Hematopoietic multipotent progenitor cell (in vitro differentiated cells): ENCODE data around the gene SMOC2. TPM values are rescaled to one million over a fixed set of nuclear protein-coding genes. Genes with fewer than 3 reads are reported as not detected.
"Not testable (repeated sequence)": the region's sequence is repeated elsewhere in the genome, so short reads cannot be mapped to it uniquely, and the experiment has no call there.

Experiments
- DNase-seq, 3 donors: peaks; one replicate each; pipeline ENCODE4 v3.0.0-alpha.2; 2011 to 2015; ENCODE audit warnings: low read depth in 2 of 3, low spot score in 2 of 3
- total RNA-seq: library from RNA; depleted of rRNA; stranded (reverse); fragments of >200 nt; gene quantifications from one replicate; pipeline ENCODE4 v1.2.3, GENCODE V29; 2012

Gene SMOC2
- total RNA-seq, 1 donor: under 0.01 TPM

DNA sequence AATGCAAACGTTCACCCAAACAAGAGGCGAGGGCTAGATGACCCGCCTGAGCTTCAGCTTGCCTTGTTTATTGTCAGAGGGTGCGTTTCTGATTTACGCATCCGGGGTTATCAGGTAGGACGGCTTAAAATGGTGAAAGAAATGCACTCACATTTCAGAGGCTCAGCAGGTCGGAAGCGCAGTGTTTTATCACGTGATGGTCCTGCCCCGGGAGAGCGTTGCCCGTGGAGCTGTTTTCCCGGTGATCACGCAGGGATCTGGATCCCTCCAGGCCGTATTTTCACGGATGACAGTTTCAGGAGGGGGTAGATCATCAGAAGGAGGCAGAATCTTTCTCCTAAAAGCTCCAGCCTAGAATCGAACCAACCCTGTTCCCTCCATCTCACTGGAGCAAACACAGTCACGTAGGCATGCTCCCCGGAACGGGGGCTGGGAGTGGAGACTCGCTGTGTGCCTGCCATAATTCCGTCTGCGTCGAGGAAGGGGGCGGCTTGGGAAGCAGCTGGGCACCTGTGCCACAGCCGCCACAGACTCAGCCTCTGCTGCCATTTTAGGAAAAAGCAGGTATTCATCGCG is 121.7 kb downstream of the SMOC2 start:
- DNase-seq: no peak

DNA sequence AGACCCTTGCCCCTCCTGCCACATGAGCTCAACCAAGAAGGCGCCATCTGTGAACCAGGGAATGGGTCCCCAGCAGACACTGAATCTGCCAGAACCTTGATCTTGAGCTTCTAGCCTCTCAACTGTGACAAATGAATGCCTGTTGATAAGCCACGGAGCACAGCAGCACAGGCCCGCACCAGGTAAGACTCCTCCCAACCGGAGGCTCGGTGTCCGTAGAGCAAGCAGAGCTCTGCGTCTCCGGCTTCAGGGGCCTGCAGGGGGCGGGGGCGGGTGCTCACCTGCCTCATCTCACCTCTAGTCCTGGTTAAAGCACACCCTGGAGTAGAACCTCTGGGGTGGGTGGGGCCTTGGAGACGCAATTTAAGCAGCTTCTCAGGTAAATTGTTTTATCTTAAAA is 122.7 kb downstream of the SMOC2 start:
- DNase-seq: no peak

DNA sequence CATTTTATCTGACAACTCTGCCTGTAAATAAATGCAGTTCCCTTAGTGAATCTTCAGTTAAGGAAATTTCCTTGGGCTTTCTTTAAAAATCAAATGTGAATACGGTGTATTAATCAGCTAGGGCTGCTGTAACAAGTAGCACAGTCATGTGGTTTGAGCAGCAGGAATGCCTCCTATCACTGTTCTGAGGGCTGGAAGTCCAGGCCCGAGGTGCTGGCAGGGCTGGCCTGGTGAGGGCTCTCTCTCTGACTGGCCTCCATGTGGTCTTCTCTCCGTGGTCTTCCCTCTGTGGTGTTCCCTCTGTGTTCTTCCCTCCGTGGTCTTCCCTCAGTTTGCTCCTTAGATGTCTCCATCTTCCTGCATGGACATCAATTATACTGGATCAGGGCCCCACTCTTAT is 124.1 kb downstream of the SMOC2 start:
- no peak for DNase-seq

DNA sequence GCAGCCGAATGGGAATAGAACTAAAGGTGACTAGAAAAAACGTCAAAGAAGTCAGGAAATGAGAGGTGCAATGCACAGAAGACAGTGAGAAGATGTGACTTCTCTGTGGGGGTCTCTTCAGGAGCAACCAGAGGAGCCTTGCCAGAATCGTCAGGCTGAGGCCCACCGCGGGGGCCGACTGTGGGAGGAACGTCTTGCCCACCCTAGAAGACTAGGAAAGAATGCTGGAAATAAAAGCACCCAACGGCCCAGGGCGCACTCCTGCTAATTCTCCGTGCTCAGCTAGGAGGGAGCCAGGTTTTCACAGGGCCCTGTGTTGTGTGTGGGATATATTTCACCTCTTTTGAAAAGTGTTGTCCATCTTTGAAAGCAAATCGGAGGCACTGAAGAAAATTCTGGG is 129.2 kb downstream of the SMOC2 start:
- DNase-seq: no peak

DNA sequence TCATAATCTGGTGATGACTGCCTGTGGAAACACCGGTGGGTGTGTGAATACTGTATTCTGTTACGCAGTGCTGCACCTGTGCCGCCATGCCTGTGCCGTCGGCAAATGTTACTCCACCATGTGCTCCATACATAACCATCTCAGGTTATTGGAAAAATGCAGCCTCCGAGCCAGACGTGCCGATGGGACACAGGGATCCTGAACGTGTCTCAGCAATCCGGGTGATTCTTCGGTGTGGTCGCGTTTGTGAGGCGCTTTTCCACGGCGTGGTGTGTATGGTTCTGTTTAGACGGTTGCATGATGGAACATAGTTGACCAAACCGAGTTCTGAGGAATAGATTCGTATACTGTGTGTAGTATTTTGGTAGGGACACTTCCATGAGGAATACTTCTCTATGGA is 130.3 kb downstream of the SMOC2 start:
- no peak for DNase-seq

DNA sequence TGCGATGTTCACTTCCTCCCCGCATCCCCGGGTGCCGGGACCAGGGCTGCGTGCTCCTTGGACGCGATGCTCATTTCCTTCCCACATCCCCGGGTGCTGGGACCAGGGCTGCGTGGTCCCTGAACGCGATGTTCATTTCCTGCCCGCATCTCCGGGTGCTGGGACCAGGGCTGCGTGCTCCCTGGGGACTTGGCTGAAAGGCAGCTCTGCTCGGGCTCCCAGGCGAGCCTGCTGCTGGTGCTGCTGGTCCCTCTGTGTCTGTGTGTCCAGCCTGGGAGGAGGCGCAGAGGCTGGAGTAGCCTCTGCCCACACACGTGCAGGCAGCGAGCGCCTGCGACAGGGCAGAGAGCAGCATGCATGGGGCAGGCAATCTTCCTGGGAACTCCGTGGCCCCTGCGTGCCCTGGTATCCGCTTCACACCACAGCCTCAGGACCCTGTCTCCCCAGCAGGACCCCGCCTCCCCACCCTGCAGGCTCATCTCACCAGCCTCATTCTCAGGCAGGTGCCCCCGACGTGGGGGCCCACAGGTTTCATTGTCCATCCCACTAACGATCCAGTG is 132.4 kb downstream of the SMOC2 start:
- not testable (repeated sequence) for DNase-seq

DNA sequence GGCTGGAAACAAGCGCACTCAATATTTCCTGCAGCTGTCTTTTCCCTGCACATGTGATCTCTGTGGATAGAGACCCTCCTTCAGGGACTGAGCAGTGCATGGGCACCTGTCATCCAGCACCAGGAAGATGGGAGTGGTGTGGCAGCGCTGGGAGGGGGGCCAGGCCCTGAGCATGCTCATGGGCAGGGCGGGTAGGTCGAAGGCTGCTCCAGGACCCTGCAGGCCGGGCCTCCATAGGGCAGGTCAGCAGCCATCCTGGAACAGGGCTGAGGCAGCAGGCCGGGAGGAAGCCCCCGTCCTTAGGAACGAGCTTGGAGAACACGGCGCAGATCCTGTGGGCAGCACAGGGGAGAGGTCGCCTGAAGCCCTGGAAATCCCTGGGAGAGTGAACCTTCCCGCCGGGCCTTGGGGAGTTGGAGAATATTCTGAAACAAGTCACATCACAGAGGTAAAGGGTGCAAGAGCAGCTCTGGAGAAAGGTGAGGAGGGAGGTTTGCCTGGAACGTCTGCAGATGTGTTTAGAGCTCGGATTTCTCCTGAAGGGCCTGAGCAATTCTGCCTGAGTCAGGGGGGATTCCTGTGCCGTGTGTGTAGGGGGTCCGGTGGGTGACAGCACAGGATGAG is 133.2 kb downstream of the SMOC2 start:
- DNase-seq: no peak

DNA sequence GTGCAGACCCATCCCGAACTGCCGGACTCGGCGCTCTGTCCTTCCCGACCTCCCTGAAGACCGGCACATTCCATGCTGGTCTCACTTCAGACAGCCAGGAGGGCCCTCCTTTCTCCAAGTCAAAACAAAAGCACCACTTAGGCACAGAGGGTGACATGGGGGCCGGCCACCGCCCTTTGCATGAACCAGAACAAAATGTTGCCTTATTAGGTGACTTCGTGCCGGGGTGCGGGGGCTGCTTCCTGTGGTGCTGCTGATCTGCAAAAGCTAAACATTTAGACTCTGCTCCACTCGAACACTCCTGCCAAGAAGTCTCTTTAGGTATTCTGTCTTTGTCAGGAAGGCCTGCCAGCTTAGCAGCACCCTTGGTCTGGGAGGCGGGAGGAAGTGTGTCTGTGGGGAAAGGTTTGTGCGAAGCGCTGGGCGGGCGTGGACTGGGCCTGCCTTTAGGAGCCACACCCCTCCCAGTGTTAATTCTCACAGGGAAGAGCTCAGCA is 133.8 kb downstream of the SMOC2 start:
- no peak for DNase-seq

DNA sequence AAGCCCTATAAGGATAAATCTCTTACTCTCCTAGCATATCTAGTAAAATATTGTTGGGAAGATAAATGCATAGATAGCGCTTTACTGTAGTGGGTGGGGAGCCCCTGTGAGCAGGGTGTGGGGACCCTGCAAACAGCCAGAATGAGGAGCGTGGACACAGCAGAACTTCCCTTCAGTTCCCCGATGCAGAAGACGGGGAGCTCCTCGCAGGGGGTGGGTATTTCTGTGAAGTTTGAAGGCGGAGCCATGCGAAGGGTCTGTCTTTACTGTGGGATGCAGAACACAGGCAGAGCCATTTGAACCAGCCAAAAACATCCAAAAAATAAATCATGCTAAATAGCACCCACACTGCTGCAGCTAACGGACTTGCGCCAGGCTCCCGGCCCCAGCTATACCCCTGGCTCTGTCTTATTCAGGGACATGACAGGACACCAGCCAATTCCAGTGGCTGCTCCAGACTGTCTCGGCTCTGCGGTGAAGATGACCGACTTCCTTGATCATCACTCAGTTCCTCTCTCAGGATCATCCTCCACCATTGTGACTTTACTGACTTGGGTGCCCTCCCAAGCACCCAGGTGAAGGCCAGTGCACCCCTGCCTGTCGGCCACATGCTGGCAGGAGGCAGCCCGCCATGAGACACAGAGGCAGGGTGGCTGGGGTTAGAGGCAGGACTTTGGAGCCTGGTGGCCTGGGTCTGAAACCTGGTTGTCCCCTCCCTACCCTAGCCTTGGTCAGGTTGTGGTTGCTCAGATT is 134.5 kb downstream of the SMOC2 start:
- DNase-seq: no peak

DNA sequence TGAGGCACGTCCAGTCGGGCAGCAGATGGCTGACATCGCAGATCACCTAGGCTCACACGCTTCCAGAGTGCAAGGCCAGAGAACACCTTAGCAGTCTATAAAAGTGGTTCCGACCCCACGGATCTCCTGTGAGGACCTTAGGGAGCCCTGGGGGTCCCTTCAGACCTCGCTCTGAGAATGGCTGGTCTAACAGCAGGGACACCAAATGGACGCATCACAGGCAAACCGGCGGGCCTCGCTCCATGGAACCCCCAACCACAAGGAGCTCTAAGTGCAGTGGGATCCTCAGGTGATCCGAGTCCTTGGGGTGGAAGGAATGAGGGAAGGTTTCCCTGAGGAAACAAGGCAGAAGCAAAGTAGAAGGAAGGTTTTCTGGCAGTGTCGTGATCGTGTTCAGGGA is 135.4 kb downstream of the SMOC2 start:
- no peak for DNase-seq

DNA sequence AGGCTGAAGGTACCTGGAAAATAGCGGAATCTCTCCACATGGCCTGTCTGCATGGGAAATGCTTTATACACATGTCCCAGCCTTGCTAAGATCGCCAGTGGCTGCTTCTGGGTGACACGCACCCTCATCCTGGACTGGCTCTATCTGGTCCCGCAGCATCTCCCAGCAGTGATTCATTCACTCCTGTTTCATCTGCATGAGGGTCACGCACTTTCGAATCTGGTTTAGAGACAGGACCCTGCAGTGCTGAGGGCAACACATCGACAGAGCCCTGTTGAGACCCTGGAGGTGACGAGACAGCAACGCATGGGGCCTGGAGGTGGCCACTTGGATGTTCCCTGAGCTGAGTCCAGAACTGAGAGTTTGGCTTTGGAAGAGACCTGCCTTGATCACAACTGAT is 136.5 kb downstream of the SMOC2 start:
- DNase-seq: no peak

DNA sequence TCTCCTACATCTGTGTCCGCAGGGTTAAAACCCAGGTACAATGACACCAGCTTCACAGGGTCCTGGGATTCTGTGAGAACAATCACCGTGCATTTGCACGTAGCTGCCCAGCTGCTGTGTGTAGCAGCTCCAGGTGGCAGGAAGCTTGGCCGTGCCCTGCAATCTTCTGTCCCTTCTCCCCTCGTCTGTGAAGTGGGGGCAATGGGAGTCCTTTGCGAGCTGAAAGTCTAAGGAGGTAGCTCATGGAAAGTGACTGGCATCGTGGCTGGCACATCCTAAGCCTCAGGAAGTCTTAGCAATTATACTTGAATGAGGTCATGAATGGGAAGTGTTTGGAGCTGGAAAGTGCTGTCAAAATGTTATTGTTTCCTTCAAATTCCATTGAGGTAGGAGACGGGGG is 137.1 kb downstream of the SMOC2 start:
- no peak for DNase-seq

DNA sequence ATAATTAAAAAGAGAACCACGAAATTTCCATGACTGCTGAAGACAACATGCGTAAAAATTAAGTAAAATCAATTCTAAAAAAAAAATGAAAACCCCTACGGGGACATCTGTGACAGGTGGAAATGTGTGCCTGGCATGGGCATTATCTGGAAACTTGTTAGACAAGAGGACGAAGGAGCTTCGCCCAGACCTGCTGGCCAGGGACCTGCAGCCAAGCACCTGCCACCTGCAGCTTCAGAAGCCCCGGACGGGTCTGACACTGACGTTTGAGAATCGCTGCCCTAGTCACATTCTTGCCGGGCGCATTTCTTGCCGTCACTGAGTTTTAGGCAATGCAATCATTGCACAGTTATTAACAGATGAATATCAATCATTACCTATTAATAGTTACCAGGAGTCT is 140.3 kb downstream of the SMOC2 start:
- no peak for DNase-seq

DNA sequence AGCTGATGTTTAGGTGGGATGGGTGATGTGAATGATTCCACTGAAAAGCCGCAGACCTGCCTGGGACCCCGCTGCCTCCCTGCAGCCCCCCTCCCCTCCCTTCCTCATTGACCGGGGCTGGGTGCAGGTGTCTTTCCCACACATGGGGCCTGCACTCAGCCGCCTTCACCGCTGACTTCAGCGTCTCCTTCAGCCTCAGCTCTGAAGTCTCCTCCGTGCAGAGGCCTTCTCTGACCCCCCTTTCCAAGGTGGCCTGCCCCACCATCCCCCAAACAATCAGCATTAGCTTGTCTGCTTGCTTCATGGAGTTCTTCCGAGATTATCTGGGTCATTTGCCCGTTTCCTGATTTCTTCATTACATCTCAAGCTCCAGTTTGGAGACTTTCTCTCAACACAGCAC is 140.7 kb downstream of the SMOC2 start:
- DNase-seq: no peak

DNA sequence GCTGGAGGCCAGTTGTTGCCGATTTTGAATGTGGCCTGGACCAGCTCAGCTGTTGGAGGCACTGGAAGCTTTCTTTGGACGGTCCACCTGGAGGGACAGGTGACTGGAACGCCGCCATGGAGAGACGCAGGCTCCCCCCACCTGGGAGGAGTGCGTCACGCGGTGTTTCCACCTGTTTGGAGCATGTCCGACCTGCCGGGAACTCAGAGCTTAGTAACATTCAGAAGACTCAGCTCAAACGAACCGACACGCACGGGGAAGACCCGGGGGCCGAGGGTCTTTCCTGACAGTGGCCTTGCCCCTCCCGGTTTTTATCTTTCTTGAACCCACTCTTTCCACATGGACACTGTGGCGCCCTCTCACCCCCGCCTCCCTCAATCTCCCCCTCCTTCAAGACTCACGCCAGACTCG is 141.6 kb downstream of the SMOC2 start:
- no peak for DNase-seq

DNA sequence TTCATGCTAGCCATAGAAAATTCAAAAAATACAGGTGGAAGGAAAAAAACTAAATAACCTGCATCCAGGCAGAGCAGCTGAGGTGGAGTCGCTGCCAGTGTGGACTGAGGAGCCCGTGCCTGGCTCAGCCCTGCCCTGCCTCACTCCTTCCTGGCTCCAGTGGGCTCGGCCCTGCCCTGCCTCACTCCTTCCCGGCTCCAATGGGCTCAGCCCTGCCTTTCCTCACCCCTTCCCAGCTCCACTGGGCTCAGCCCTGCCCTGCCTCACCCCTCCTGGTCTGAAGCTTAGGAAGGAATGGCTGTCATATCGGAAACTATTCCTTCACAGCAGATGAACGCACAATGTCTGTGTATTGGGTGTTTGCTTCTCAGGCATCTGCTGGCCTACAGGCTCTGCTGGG is 142.1 kb downstream of the SMOC2 start:
- no peak for DNase-seq

DNA sequence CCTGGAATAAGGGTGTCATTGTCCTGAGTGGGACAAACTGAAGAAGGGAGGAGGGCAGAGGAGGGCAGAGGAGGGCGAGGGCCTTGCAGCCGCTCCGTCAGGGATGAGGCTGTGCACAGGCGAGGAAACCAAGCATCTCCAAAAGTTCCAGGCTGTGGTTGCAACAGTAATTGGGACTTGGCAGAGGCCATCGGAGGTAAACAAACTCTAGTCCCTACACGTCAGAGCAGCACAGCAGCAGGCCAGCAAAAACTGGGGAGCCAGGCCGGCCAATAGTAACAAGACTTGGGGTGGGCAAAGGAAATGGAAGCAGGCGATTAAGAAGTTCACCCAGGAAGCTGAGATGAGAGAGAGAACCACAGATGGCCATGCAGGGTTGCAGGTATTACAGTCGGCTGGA is 142.8 kb downstream of the SMOC2 start:
- no peak for DNase-seq

DNA sequence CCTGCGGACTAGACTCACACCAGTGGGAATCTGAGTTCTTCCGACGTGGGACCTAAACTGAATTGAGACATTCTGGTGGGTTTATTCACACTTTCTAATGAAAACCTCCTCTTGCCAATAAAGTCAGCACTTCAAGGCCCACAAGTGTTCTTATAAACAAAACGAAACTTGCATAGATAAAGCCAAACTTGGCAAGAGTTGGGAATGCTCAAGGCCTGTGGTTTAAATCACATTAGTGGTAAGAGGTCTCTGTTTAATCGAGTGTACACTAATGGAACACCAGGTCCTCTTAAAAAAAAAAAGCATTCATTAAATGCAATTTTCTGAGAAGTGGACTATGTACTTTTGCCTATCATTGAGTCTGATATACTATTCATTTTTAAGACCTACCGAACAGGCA is 143.3 kb downstream of the SMOC2 start:
- no peak for DNase-seq

DNA sequence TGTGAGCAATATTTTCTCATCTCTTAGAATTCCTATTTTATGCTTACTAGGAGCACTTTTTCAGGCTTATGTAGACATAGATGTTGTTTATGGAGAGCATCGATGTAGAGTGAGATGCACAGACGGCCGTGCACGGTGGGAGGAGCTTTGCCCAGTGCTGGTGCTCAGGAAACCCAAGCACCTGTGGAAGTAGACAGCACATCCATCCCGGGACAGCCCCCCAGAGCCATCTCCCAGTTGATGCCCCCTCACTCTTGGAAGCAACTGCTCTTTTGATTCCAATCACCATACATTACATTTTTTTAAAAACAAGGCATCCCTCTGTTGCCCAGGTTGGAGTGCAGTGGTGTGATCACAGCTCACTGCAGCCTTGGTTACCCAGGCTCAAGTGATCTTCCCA is 143.7 kb downstream of the SMOC2 start:
- DNase-seq: no peak

DNA sequence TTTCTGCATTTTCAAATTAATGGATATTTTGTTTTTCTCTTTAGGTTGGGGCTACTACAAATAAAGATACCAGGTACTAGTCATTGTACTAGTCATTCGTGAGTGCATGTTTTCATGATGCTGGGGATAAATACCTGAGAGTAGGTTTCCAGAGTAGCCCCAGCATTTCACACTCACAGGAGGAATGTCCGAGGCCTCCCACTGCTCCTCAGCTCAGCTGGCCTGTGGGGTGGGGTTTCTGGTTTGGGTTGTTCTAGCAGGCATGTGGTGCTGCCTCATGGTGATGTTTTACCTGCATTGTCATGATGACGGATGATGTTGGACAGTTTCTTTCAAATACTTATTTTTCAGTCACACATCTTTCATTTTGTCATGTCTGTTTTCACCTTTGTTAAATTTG is 144.5 kb downstream of the SMOC2 start:
- no peak for DNase-seq

DNA sequence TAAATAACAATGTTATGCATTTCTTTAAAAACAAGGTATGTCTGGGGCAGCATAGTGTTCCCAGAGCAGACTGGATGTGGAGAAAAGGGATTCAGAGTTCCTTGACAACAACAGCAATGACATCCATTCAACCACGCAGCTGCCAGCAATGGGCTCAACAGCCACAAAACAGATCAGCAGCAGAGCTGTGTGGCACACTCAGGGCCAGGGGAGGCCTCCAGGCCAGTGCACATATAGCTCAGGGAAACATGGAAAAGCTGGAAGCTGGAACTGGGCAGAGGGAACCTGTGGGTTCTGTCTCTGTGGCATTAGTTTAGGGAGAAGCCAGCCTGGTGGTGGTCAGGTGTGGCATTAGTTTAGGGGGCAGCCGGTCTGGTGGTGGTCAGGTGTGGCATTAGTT is 148.3 kb downstream of the SMOC2 start:
- no peak for DNase-seq

DNA sequence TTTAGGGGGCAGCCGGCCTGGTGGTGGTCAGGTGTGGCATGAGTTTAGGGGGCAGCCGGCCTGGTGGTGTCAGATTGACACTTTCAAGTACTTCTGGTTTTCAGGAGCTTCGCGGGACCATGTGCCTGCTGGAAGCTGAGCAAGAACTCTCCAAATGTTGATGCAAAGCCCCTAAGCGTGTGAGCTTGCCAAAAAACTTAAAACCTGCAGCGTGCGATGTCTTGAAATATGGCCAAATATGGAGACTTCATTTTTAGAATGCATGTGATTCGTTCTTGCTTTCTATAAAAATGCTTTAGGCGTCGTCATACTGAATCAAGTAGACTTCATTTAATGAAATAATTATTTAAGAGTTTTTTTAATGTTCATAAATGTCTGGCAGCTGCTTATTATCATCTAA is 149.4 kb downstream of the SMOC2 start:
- DNase-seq: no peak
